H1 (cell line): Measurements from ENCODE around the gene SLC12A4. TPM values are rescaled to one million over a fixed set of nuclear protein-coding genes. Genes with fewer than 3 reads are reported as not detected.

Experiments
- CTCF ChIA-PET: fragments of 300-600 bp; sonication (Branson Sonifier 250); formaldehyde crosslinking; loops from one replicate; lab custom pipeline; 2021; ENCODE audit not compliant: partially characterized antibody; lab: Charles Lee
- POLR2A ChIA-PET: fragments of 300-600 bp; sonication (Branson Sonifier 250); formaldehyde crosslinking; loops from one replicate; lab custom pipeline; 2021; ENCODE audit warnings: inconsistent platforms; ENCODE audit not compliant: partially characterized antibody; lab: Charles Lee
- DNase-seq, 2 experiments: peaks; one replicate each; pipeline versions ENCODE4 v3.0.0 to v3.0.0-alpha.2; 2010 to 2022; ENCODE audit warnings: low spot score in 2 of 2, low read depth in 1 of 2, mixed read lengths in 1 of 2
- FAIRE-seq: peaks from 2 replicates; lab custom pipeline; 2011; peaks lifted over from hg19 to GRCh38; lab: Jason Lieb, UNC
- H2AFZ ChIP-seq: 2 replicates; pipeline ENCODE4 v1.8.1; 2012; ENCODE audit warnings: low read length, inconsistent platforms
- H2AK5ac ChIP-seq: 2 replicates; pipeline ENCODE4 v1.6.1; 2013; ENCODE audit warnings: low read depth, low read length
- H2BK120ac ChIP-seq: replicated peaks from 2 replicates; pipeline ENCODE3; 2013; ENCODE audit warnings: low read depth, low read length, inconsistent platforms
- H2BK12ac ChIP-seq: 2 replicates; pipeline ENCODE4 v1.6.1; 2013; ENCODE audit warnings: low read depth, low read length
- H2BK15ac ChIP-seq: 2 replicates; pipeline ENCODE4 v1.6.1; 2013; ENCODE audit warnings: low read length
- H2BK20ac ChIP-seq: 2 replicates; pipeline ENCODE4 v1.6.1; 2013; ENCODE audit warnings: low read length
- H2BK5ac ChIP-seq: 2 replicates; pipeline ENCODE4 v1.6.1; 2013; ENCODE audit warnings: low read depth, low read length
- H3K14ac ChIP-seq: 2 replicates; pipeline ENCODE4 v1.6.1; 2013; ENCODE audit warnings: inconsistent platforms; ENCODE audit not compliant: insufficient read length
- H3K18ac ChIP-seq: 2 replicates; pipeline ENCODE4 v1.6.1; 2013; ENCODE audit warnings: low read length; ENCODE audit errors: extremely low read depth
- H3K23ac ChIP-seq: 2 replicates; pipeline ENCODE4 v1.6.1; 2013; ENCODE audit warnings: inconsistent platforms; ENCODE audit not compliant: insufficient read length
- H3K23me2 ChIP-seq: 2 replicates; pipeline ENCODE4 v1.6.1; 2013; ENCODE audit warnings: low read depth, low read length
- H3K27ac ChIP-seq: 2 replicates; pipeline ENCODE4 v1.6.1; 2011; ENCODE audit warnings: low read depth, low read length, inconsistent platforms
- H3K27me3 ChIP-seq, 4 experiments: replicated peaks in 1 of 4; 1 replicate in 1 of 4; 2 replicates in 3 of 4; pipeline versions ENCODE4 v1.6.1 to v1.8.1; 2011 to 2013; ENCODE audit warnings: low read length in 3 of 4, mild to moderate bottlenecking in 3 of 4, inconsistent platforms in 2 of 4, mixed read lengths in 2 of 4, moderate library complexity in 1 of 4; ENCODE audit not compliant: control insufficient read depth in 3 of 4, insufficient read depth in 3 of 4; ENCODE audit errors: extremely low read depth in 1 of 4
- H3K36me3 ChIP-seq, 4 experiments: 2 replicates each; pipeline versions ENCODE4 v1.6.1 to v1.8.1; 2011 to 2013; ENCODE audit warnings: mild to moderate bottlenecking in 4 of 4, low read length in 3 of 4, moderate library complexity in 2 of 4, control low read depth in 1 of 4, inconsistent platforms in 1 of 4; ENCODE audit not compliant: insufficient read depth in 4 of 4, control insufficient read depth in 2 of 4
- H3K4ac ChIP-seq: replicated peaks from 2 replicates; pipeline ENCODE3; 2013; ENCODE audit warnings: low read length, low read depth, mixed read lengths, inconsistent platforms; ENCODE audit not compliant: insufficient read length
- H3K4me1 ChIP-seq, 4 experiments: replicated peaks in 1 of 4; 1 replicate in 1 of 4; 2 replicates in 3 of 4; pipeline versions ENCODE4 v1.6.1 to v1.8.1; 2011 to 2013; ENCODE audit warnings: low read length in 3 of 4, inconsistent platforms in 2 of 4, mixed read lengths in 1 of 4; ENCODE audit not compliant: insufficient read depth in 4 of 4, control insufficient read depth in 3 of 4
- H3K4me2 ChIP-seq, 2 experiments: 2 replicates each; pipeline versions ENCODE4 v1.6.1 to v1.8.1; 2011 to 2013; ENCODE audit warnings: low read depth in 2 of 2, low read length in 2 of 2, control low read depth in 1 of 2, inconsistent platforms in 1 of 2, mild to moderate bottlenecking in 1 of 2; ENCODE audit not compliant: insufficient read depth in 1 of 2
- H3K4me3 ChIP-seq, 4 experiments: fragments of 200-600, 300-600 bp in 1 of 4; sonication (generic), shearing (Covaris generic), sonication (Bioruptor Twin) in 1 of 4; 2 replicates each; pipeline versions ENCODE4 v1.5.1 to v1.8.1; 2011 to 2016; ENCODE audit warnings: low read length in 4 of 4, low read depth in 3 of 4, control low read depth in 2 of 4, inconsistent platforms in 2 of 4, mild to moderate bottlenecking in 2 of 4, mixed read lengths in 1 of 4, moderate library complexity in 1 of 4; ENCODE audit not compliant: insufficient read depth in 2 of 4; ENCODE audit errors: extremely low read depth in 1 of 4
- H3K56ac ChIP-seq: replicated peaks from 2 replicates; pipeline ENCODE3; 2013; ENCODE audit warnings: low read depth, mild to moderate bottlenecking, mixed read lengths, low read length, inconsistent platforms; ENCODE audit not compliant: insufficient read length
- H3K79me1 ChIP-seq: 2 replicates; pipeline ENCODE4 v1.6.1; 2013; ENCODE audit warnings: low read depth, low read length, control low read depth
- H3K79me2 ChIP-seq, 2 experiments: 2 replicates each; pipeline versions ENCODE4 v1.6.1 to v1.8.1; 2012 to 2013; ENCODE audit warnings: low read length in 2 of 2, mild to moderate bottlenecking in 2 of 2, inconsistent platforms in 1 of 2; ENCODE audit not compliant: insufficient read depth in 2 of 2, control insufficient read depth in 1 of 2
- H3K9ac ChIP-seq, 4 experiments: replicated peaks in 1 of 4; 1 replicate in 1 of 4; 2 replicates in 3 of 4; pipeline versions ENCODE4 v1.6.1 to v1.8.1; 2011 to 2013; ENCODE audit warnings: low read depth in 3 of 4, low read length in 3 of 4, control low read depth in 2 of 4, mild to moderate bottlenecking in 2 of 4, moderate library complexity in 2 of 4, inconsistent platforms in 1 of 4; ENCODE audit errors: extremely low read depth in 1 of 4
- H3K9me3 ChIP-seq, 2 experiments: 2 replicates each; pipeline versions ENCODE4 v1.6.1 to v1.8.1; 2012 to 2013; ENCODE audit warnings: mild to moderate bottlenecking in 2 of 2, moderate library complexity in 2 of 2, control low read depth in 1 of 2, inconsistent platforms in 1 of 2, low read depth in 1 of 2, low read length in 1 of 2, mixed read lengths in 1 of 2; ENCODE audit not compliant: insufficient read depth in 2 of 2
- H4K20me1 ChIP-seq, 2 experiments: replicated peaks in 1 of 2; 2 replicates each; pipeline versions ENCODE3 to v1.8.1; 2011 to 2013; ENCODE audit warnings: inconsistent platforms in 2 of 2, low read length in 2 of 2, mild to moderate bottlenecking in 1 of 2; ENCODE audit not compliant: insufficient read depth in 2 of 2, control insufficient read depth in 1 of 2
- H4K5ac ChIP-seq: 2 replicates; pipeline ENCODE4 v1.6.1; 2013; ENCODE audit warnings: low read length, low read depth, mixed read lengths, inconsistent platforms; ENCODE audit not compliant: insufficient read length
- H4K8ac ChIP-seq: 2 replicates; pipeline ENCODE4 v1.8.0; 2013; ENCODE audit warnings: mild to moderate bottlenecking, moderate library complexity, low read length, inconsistent platforms; ENCODE audit not compliant: insufficient read depth; ENCODE audit errors: extremely low read depth
- H4K91ac ChIP-seq: replicated peaks from 2 replicates; pipeline ENCODE3; 2013; ENCODE audit warnings: low read length, mixed read lengths, inconsistent platforms; ENCODE audit not compliant: insufficient read length
- ASH2L ChIP-seq: fragments of 200-600, 300-600 bp; sonication (generic); IDR thresholded peaks from one replicate; pipeline ENCODE4 v1.7.1; 2017; ENCODE audit warnings: low read length
- EGR1 ChIP-seq: IDR thresholded peaks from 2 replicates; pipeline ENCODE4 v1.6.1; 2011; ENCODE audit warnings: low read depth, low read length, borderline replicate concordance
- GTF2F1 ChIP-seq: IDR thresholded peaks from 2 replicates; pipeline ENCODE4 v1.6.1; 2012; ENCODE audit warnings: low read depth, low read length, improper control_type of control experiment, borderline replicate concordance
- PHF8 ChIP-seq: fragments of 200-600 bp; sonication (generic); conservative IDR thresholded peaks from 2 replicates; pipeline ENCODE4 v1.7.1; 2012; ENCODE audit warnings: low read depth, mild to moderate bottlenecking, inconsistent platforms, low read length, moderate library complexity
- SAP30 ChIP-seq: fragments of 300-600 bp; sonication (generic); IDR thresholded peaks from 2 replicates; pipeline ENCODE4 v1.7.1; 2012; ENCODE audit warnings: low read length, moderate library complexity, mild to moderate bottlenecking, inconsistent platforms; ENCODE audit not compliant: insufficient read depth, insufficient replicate concordance
- SP1 ChIP-seq: IDR thresholded peaks from 2 replicates; pipeline ENCODE4 v1.6.1; 2011; ENCODE audit warnings: low read depth, low read length
- TBP ChIP-seq: IDR thresholded peaks from 2 replicates; pipeline ENCODE4 v1.6.1; 2011; ENCODE audit warnings: low read depth, low read length, improper control_type of control experiment
- WGBS, 2 experiments: shearing (Covaris generic) in 1 of 2; methylation state at CpG; one replicate each; pipeline versions ENCODE4 v1.1.6 to v1.1.7; 2013 to 2015; ENCODE audit warnings: low lambda C conversion rate in 2 of 2, mixed read lengths in 2 of 2, inconsistent platforms in 1 of 2, low coverage in 1 of 2, missing lambda C conversion rate in 1 of 2; ENCODE audit not compliant: insufficient replicate concordance in 2 of 2, insufficient coverage in 1 of 2, insufficient read length in 1 of 2; ENCODE audit errors: extremely low coverage in 1 of 2, missing lambda C conversion rate in 1 of 2; 5-methylcytosine and 5-hydroxymethylcytosine counted together
- polyA plus RNA-seq, 7 experiments: library from polyadenylated mRNA; depleted of rRNA in 3 of 7; stranded (reverse) in 5 of 7; unstranded in 2 of 7; fragments of >200 nt in 5 of 7; fragments of 200-250 nt in 2 of 7; gene quantifications; 1 replicate in 5 of 7; 2 replicates in 1 of 7; 4 replicates in 1 of 7; pipeline versions ENCODE4 v1.2.1 to v1.2.3, GENCODE V29; 2011 to 2013; ENCODE audit warnings: missing spikeins in 2 of 7, mixed read lengths in 2 of 7
- total RNA-seq: library from RNA; stranded (reverse); fragmentation: NEBNext Ultra II Directional; extraction: Animal tissue kit (Norgen Biotek cat#: 25700); gene quantifications from 2 replicates; pipeline ENCODE4 v1.2.1, GENCODE V29; 2021
- TF ChIP-seq, protein P1 (sequence below): IDR thresholded peaks from 2 replicates; pipeline ENCODE4 v1.6.1; 2011; ENCODE audit warnings: low read depth, mild to moderate bottlenecking, low read length; ENCODE audit not compliant: insufficient read depth
- TF ChIP-seq, protein P2 (sequence below): IDR thresholded peaks from 2 replicates; pipeline ENCODE4 v1.6.1; 2012; ENCODE audit warnings: inconsistent platforms

The SLC12A4 gene
- total and polyA plus RNA-seq, 2 of the 8 experiments (the other 6 are each of a cell fraction or from before 2014, with no cell fraction given): 41.3 to 49.3 TPM

DNA sequence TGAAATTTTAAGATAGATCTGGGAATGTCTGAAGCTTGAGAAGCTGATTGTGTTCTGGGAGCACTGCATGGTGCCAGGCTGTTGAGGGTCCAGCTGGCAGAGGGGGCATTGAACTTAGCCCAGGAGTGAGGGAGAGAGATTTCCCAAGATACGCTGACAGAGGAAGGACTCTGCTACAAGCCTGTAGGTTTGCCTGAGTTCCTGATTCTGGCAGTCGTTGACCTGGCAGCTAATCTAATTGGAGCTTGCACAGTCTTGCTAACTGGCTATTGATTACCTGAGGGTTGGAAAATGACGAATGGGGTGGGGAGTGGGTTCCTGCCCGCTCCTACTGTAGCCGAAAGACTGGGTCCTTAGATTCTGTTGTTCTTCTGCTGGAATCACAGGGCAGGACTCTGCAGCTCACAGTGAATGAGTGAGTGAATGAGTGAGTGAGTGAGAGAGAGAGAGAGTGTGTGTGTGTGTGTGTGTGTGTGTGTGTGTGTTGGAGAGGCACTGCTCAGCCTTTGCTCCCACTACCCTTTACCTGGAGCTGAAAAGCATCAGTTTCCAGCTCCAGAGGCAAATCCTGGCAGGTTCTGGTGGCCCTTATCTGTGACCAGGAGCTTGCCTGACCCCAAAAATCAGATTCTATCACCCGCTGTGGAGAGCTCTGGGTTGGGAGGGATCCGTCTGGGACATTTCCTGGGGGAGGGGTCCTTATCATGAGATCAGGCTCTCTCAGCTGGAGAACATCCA, 53.5 kb downstream of the SLC12A4 start:
- Histone ChIP-seq H4K20me1 (peaks cover 2 to 5% of the 10 kb centered on the region in 2 experiments), H3K27me3 (no peaks in the 10 kb centered on the region), H3K36me3 (peaks cover 0 to under 1% (median 0%) of the 10 kb centered on the region in 4 experiments; a peak in 2 of 8 replicates), H3K9me3 (no peaks in the 10 kb centered on the region), H3K4me1 (peaks cover 0 to 10% (median 4%) of the 10 kb centered on the region in 4 experiments; a peak in 6 of 7 replicates), H3K27ac (peak overlapping the region; percentile 22; the same call in 1 of the 2 replicates), H3K4ac (no peak overlapping the region), H3K14ac (no peak overlapping the region), H3K4me2 (0 out of 4 replicates have a peak overlapping the region, but pooled peaks have one; percentile 6 to 12), H2AK5ac (no peak overlapping the region), H4K8ac (no peak overlapping the region), H3K23me2 (no peaks in the 10 kb centered on the region), H2BK20ac (no peak overlapping the region), H2BK12ac (no peak overlapping the region), H2BK120ac (no peak overlapping the region), H3K9ac (peak overlapping the region in 1 of 4 experiments; percentile 56; a peak in 2 of 7 replicates), H3K18ac (peak overlapping the region; percentile 24; the same call in 1 of the 2 replicates), H3K4me3 (no peak overlapping the region), H2AFZ (no peak overlapping the region), H3K23ac (no peak overlapping the region), H2BK5ac (no peak overlapping the region; the same call in 1 of the 2 replicates), H3K79me1 (peaks cover 10% of the 10 kb centered on the region), H2BK15ac (no peak overlapping the region), H3K56ac (no peak overlapping the region), H4K5ac (no peak overlapping the region), H3K79me2 (no peaks in the 10 kb centered on the region; a peak in 1 of 4 replicates), H4K91ac (no peak overlapping the region)
- POLR2A ChIA-PET: interaction anchor here (0.9 to 2.0 kb wide), 9 partner anchors 10 to 143 kb away, joined by 3 to 9 read pairs (median 3); partner anchors contain the start of genes PSKH1 and PSMB10
- FAIRE-seq (no peak), DNase-seq (no peak)
- CTCF ChIA-PET: interaction anchor here (0.7 to 4.1 kb wide), 14 partner anchors 11 to 401 kb away, joined by 3 to 39 read pairs (median 4); partner anchors contain the start of genes LCAT and NRN1L
- 78% methylated on average over 7 of the region's 7 CpGs; no CpG with 5 or more reads in 1 of the 2 experiments for WGBS, 2 experiments
- TF ChIP-seq GTF2F1 (no peak), PHF8 (no peak), SP1 (no peak), TBP (no peak), EGR1 (no peak), SAP30 (no peak), ASH2L (no peak)
- TF ChIP-seq, protein P1, sequence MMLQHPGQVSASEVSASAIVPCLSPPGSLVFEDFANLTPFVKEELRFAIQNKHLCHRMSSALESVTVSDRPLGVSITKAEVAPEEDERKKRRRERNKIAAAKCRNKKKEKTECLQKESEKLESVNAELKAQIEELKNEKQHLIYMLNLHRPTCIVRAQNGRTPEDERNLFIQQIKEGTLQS: no peak
- TF ChIP-seq, protein P2, sequence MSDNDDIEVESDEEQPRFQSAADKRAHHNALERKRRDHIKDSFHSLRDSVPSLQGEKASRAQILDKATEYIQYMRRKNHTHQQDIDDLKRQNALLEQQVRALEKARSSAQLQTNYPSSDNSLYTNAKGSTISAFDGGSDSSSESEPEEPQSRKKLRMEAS: no peak
